Measurements from ENCODE around the gene MAP1S.

MAP1S gene

DNA sequence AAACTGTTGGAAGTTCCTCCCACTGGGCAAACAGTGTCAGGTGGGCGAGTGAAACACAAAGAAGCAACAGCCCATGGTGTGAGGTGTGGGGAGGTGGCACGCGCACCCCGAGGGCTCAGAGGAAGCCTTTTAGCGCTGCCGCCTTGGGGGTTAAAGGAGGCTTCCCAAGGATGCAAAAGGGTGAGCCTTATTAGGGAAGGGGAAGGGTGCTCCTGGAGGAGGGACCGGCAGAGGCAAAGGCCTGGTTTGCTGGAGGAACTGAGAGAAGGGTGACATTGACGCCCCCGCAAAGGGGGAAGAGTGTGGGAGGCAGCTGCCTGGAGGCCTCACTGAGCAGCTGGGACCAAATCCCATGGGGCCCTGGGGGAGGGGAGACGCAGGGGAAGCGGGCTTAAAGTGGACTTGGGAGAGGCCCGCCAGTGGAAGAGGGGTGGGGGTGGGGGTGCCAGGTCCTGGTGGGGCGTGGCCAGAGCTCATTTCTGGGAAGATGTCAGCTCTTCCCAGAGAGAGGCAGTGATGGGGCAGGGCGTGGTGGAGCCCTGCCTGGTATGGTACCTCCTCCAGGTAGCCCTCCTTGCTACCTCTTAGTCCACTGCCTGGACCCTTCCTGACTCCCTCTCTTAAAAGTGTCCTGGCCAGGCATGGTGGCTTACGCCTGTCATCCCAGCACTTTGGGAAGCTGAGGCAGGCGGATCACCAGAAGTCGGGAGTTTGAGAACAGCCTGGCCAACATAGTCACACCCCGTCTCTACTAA is 20.0 kb downstream of the MAP1S start:
- no peak for DNase-seq (ENCODE audit: low read depth in 2 of 2)

GRCh38 chr19:17741456-17741855 is 22.2 kb downstream of the MAP1S start:
- no peak for DNase-seq (ENCODE audit: low read depth in 2 of 2)

DNA sequence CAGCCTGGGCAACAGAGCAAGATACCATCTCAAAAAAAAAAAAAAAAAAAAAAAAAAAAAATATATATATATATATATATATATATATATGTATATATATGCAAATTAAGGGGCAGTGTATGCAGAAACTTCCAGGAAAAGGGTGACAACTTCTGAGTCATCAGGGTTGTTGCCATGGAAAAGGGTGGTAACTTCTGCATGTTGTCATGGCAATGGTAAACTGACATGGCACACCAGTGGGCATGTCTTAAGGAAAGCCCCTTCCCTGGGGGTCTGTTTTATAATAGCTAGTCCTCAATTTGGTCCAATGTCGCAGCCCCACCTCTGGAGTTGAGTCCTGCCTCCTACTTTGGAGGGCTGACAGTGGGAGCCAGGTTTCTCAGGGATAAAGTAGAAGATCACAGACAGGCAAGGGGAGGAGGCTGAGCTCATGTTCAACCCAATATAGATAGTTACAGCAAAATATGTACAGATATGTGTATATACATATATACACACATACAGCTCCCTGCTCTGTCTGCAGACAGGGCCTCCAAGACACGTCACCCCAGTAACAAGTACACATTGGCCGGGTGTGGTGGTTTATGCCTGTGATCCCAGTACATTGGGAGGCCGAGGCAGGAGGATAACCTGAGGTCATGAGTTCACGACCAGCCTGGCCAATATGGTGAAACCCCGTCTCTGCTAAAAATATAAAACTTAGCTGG is 24.7 kb downstream of the MAP1S start:
- no peak for DNase-seq (ENCODE audit: low read depth in 2 of 2)

DNA sequence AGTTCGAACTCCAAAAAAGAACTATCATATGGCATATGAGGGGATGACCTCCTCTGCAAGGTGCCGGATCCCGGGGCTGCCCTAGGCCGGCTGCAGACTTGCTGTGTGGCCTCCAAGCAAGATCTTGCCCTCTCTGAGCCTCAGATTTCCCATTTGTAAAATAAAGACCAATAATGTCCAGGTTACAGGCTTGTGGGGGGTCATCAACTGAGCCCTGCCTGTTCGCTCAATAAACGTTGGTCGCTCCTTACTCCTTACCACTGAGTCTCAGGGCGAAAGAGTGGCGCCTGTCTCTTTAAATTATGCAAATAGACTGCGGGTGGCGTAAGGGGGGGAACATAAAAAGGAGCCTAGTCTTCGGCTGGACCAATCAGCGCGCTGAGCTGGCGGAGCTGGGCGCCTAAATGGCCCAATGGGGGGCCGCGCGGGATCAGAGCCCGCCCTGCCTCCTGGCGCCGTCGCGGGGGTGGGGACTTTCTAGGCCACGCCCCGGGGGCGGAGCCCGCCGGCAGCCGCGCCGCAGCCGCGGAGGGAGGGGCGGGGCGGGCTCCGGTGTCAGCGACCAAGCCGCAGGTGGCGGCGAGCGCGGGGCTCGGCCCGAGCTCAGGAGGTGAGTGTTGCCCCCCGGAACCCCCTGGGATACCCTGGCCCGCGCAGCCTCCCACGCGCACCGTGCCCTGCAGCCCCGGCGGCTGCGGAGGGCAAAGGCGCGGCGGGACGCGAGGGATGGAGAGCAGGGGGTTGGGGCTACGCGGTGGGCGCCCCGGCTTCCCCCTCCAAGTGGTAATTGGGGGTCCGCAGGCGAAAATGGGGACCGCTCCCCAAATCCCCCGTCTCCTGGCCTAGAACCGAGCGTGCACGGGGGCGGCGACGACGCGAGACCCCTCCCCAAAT is 28.2 kb downstream of the MAP1S start:
- DNase-seq (ENCODE audit: low read depth in 2 of 2) = peak; percentile 82 to 91

DNA sequence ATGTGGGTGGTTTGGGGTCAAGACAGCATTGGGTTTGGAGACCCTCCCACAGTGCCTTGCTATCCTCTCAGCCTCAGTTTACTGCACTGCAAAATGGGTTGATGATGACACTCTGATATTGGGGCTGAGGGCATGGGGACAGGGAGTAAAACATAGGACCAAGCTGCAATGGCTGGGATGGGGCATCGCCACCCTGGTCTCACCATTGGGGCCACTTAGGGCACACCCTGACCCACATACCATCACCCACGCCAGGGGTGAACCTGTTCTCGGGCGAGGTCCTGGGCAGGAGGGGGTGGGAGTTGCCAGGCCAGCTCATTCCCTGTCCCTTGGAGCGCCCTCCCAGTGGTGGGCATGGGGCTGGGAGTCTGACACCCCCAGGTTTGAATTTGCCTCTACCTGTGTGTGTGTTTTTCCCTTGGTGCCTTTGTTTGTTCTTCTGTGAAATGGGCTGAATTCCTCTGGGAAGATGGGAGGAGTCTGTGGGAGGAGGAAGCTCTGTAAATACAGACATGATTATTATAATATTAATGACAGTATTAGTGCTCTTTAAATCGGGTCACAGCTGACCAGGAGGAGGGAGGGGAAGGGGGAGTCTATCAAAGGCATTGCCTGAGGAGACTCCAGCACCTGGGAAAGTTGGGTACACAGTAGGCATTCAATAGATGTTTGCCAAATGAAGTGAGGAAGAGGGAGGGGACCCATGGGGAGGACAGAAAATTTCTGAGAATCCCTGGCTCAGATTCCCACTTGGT is 29.8 kb downstream of the MAP1S start:
- no peak for DNase-seq (ENCODE audit: low read depth in 2 of 2)

DNA sequence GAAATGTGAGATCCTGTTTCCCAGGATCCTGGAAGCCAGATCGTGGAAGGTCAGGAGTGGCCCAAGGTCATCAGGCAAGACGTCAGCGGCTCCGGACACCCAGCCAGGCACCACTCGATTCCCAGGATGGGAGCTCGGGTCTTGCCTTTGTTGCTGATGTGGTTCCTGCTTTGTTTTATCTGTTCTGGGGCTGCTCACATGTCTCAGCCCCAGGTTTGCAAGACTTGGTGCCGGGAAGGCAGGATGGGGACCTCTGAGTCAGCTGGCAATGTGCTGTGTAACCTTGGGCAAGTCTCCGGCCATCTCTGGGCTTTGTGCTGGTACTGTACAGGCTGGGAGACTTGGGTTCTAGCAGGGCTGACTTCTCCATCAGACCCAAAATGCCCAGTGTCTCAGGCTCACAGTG is 30.6 kb downstream of the MAP1S start:
- no peak for DNase-seq (ENCODE audit: low read depth in 2 of 2)

DNA sequence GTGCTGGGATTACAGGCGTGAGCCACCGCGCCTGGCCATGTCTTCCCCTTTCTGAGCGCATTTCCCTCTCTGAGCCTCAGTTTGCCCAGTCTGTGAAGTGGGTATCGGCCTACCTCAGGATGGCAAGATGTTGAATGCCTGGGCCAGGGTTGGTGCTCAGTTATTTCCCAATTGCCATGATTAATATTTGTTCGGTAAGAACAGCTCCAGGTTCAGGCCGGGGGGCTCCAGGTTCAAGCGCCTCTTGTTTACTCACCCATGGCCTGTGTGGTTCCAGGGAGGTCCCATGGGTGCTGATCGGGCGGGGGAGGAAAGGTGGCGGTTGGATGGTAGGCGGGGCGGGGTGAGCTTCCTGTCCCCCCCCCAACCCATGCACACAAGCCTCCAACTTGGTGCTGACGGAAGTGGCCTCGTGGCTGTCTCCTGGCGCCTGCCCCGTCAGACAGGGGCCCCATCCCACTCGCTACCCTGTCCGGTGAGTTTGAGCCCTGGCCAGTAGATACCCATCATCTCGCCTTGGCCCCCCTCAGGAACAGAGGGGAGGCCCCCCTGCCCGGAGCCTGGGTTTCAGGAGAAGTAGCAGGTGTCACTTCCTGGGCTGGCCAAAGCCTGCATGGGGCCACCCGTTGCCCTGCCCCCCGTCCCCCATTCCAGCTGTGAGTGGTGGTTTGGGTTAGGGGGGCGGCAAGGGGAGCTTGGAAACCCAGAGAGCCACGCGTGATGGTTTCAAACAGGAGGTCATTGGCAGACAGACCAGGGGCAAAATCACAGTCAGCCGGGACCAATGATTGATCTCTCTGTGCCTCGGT is 32.0 kb downstream of the MAP1S start, which contains the start of gene FCHO1:
Gene FCHO1 (plus strand): TSS at position 375 of the 809 bp plus-strand sequence. CDS start 3,688 bp downstream, outside the sequence.
- peak; percentile 75 to 85 for DNase-seq (ENCODE audit: low read depth in 2 of 2)

DNA sequence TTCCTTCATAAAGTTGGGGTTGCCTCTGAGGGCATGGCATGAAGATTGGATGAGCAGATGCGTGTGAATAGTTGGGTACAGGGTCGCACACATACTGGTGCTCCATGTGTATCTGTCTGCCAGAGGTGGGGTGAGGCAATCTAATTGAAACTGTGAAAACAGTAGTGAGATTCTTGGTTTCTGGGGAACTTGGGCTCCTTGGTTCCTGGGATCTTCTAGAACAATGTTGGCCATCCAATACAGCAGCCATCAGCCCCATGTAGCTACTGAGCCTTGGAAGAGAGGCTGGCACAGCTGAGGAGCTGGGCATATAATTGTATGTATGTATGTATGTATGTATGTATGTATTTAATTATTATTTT is 32.6 kb downstream of the MAP1S start:
- no peak for DNase-seq (ENCODE audit: low read depth in 2 of 2)

- DNase-seq (ENCODE audit: low read depth in 2 of 2) = no peak
Measured at GRCh38 chr19:17752865-17753639, 33.8 kb downstream of the MAP1S start.

- no peak for DNase-seq (ENCODE audit: low read depth in 2 of 2)
Measured at GRCh38 chr19:17753976-17754375, 34.7 kb downstream of the MAP1S start.

- DNase-seq (ENCODE audit: low read depth in 2 of 2) = no peak
Measured at GRCh38 chr19:17754634-17755442, 35.6 kb downstream of the MAP1S start.

GRCh38 chr19:17755443-17755890 is 36.2 kb downstream of the MAP1S start:
- no peak for DNase-seq (ENCODE audit: low read depth in 2 of 2)

- DNase-seq (ENCODE audit: low read depth in 2 of 2) = no peak
Measured at GRCh38 chr19:17755977-17756670, 36.8 kb downstream of the MAP1S start.

- DNase-seq (ENCODE audit: low read depth in 2 of 2) = no peak
Measured at GRCh38 chr19:17757125-17757524, 37.8 kb downstream of the MAP1S start.

GRCh38 chr19:17758515-17758914 is 39.2 kb downstream of the MAP1S start:
- no peak for DNase-seq (ENCODE audit: low read depth in 2 of 2)

- DNase-seq (ENCODE audit: low read depth in 2 of 2) = no peak
Measured at GRCh38 chr19:17761148-17761547, 41.9 kb downstream of the MAP1S start.

DNA sequence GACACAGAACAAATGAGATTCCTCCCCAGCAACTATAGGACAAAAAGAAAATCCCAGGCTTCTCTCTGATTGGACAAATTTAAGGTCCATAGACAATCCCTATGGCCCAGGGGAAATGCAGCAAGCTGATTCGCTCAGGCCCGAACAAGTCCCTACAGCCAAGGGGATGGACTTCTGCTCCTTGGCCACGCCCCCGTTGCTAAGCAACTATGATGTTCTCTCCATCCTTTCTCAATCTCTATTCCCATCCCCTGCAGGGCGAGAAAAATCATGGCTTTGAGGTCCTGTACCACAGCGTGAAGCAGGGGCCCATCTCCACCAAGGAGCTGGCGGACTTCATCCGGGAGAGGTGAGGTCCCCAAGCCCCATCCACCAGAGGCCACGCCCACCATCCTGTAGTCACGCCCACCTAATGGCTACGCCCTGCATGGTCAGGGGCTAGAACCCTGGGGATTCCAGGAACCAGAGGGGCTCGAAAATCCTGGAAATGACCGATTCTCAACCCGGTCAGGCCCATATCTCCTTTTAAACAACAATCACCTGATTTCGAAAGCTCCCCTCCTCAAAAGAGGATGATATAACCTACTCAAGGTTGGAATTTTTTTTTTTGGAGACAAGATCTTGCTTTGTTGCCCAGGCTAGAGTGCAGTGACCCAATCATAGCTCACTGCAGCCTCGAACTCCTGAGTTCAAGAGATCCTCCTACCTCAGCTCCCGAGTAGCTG is 43.4 kb downstream of the MAP1S start:
- no peak for DNase-seq (ENCODE audit: low read depth in 2 of 2)

GRCh38 chr19:17764348-17764747 is 45.1 kb downstream of the MAP1S start:
- DNase-seq (ENCODE audit: low read depth in 2 of 2) = no peak
